Neural progenitor cell (in vitro differentiated cells): ENCODE measurements around the gene HSPA4L.

Experiments used
- EZH2phosphoT487 ChIP-seq: fragments of 200-600 bp; sonication (generic); IDR thresholded peaks from 2 replicates; pipeline ENCODE4 v1.6.1; 2017; ENCODE audit warnings: antibody characterized with exemption
- TF ChIP-seq, protein P1 (sequence below): fragments of 200-600 bp; sonication (generic); IDR thresholded peaks from 2 replicates; pipeline ENCODE4 v1.5.1; 2017; ENCODE audit warnings: antibody characterized with exemption, mild to moderate bottlenecking

DNA sequence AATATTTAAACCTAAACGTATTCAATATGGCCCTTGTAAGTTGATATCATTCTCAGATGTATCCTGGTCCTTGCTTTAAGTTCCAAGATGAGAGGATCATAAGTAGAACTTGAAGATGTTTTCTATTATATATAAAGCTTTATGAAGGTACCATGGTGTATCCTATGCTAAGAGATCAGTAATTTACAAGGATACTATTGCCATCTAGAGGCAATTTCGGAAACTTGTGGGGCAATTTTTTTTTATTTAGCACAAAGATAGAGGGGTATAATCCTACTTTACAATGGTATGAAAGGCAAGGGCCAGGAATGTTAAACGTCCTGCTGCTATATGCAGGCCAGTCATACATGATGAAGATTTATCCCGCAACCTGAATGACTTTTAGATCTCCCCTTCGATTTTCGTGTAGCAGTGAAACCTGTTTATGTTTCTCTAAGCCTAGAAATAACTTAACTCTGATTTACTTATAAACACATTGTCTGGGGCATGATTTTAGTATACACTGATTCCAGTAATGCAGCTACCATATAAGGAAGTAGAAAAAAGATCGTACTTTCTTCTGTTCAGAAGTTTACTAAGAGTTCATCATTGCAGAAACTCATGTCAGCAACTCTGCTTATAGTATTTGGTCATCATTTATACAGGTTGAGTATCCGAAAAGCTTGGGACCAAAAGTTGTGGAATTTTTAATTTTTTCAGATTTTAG is 49.3 kb upstream of the HSPA4L start:
- TF ChIP-seq, protein P1, sequence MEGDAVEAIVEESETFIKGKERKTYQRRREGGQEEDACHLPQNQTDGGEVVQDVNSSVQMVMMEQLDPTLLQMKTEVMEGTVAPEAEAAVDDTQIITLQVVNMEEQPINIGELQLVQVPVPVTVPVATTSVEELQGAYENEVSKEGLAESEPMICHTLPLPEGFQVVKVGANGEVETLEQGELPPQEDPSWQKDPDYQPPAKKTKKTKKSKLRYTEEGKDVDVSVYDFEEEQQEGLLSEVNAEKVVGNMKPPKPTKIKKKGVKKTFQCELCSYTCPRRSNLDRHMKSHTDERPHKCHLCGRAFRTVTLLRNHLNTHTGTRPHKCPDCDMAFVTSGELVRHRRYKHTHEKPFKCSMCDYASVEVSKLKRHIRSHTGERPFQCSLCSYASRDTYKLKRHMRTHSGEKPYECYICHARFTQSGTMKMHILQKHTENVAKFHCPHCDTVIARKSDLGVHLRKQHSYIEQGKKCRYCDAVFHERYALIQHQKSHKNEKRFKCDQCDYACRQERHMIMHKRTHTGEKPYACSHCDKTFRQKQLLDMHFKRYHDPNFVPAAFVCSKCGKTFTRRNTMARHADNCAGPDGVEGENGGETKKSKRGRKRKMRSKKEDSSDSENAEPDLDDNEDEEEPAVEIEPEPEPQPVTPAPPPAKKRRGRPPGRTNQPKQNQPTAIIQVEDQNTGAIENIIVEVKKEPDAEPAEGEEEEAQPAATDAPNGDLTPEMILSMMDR: peak; percentile 70
- TF ChIP-seq EZH2phosphoT487: no peak
